Thoracic aorta (tissue), 2 donors: ENCODE measurements around the gene PIGC. TPM values are rescaled to one million over a fixed set of nuclear protein-coding genes. Genes with fewer than 3 reads are reported as not detected.
"Not testable (repeated sequence)": the region's sequence is repeated elsewhere in the genome, so short reads cannot be mapped to it uniquely, and the experiment has no call there.

Experiments
- ATAC-seq: fragments of 150-250 bp; one replicate; pipeline ENCODE4 v1.8.0; 2017; ENCODE audit warnings: low read depth; ENCODE audit not compliant: insufficient number of reproducible peaks, low FRiP score
- DNase-seq: peaks from one replicate; pipeline ENCODE4 v3.0.0-alpha.2; 2020; ENCODE audit warnings: low spot score
- H3K27ac ChIP-seq, 2 donors: fragments of 200-600 bp; sonication (generic); 1 replicate in 1 of 2; 2 replicates in 1 of 2; pipeline ENCODE4 v1.5.1; 2016; ENCODE audit warnings: mild to moderate bottlenecking in 2 of 2, moderate library complexity in 2 of 2
- H3K27me3 ChIP-seq: fragments of 200-600 bp; sonication (generic); replicated peaks from 2 replicates; pipeline ENCODE4 v1.6.0; 2016; ENCODE audit warnings: mild to moderate bottlenecking; ENCODE audit not compliant: insufficient read depth
- H3K36me3 ChIP-seq: fragments of 200-600 bp; sonication (generic); one replicate; pipeline ENCODE4 v1.5.1; 2016
- H3K4me1 ChIP-seq, 2 donors: fragments of 200-600 bp; sonication (generic); 1 replicate in 1 of 2; 2 replicates in 1 of 2; pipeline versions ENCODE4 v1.5.1 to v1.6.0; 2016; ENCODE audit warnings: low read depth in 2 of 2, mild to moderate bottlenecking in 1 of 2; ENCODE audit not compliant: control insufficient read depth in 1 of 2
- H3K4me3 ChIP-seq: fragments of 200-600 bp; sonication (generic); 2 replicates; pipeline ENCODE4 v1.5.1; 2016; ENCODE audit warnings: mild to moderate bottlenecking
- H3K9me3 ChIP-seq: fragments of 200-600 bp; sonication (generic); 2 replicates; pipeline ENCODE4 v1.5.1; 2016
- total RNA-seq, 2 donors: library from RNA; depleted of rRNA; stranded (reverse); fragments of >200 nt; gene quantifications; one replicate each; pipeline versions ENCODE4 v1.1.0 to v1.2.3, GENCODE V29; 2016
- TF ChIP-seq, protein P1 (sequence below): fragments of 200-600 bp; sonication (generic); IDR thresholded peaks from one replicate; pipeline ENCODE4 v1.5.1; 2019; ENCODE audit warnings: antibody characterized with exemption

The PIGC gene
- total RNA-seq, 2 donors from 2014 or later: 14.3 to 20.2 TPM

DNA sequence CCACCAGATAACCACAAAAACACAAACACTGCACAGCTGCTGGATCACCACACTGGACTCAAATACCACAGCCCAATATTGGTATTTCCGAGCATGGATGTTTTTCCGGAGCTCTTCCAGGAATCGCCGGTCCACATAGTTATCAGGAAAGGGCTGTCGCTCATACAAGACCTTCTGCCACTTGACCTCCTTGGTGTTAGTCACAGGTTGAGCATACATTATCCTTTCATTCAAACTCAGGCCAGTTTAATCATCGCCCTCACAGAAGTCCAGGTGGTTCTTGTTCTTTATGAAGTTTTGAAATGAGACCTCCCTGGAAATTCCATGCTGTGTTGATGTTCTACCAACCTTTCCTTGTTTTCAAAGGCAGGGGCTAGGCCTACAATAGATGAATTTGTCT is 1.5 kb downstream of the PIGC start:
- H3K9me3 ChIP-seq: no peaks in the 10 kb centered on the region
- H3K4me1 ChIP-seq: peaks cover 7 to 22% of the 10 kb centered on the region in 2 donors
- TF ChIP-seq, protein P1, sequence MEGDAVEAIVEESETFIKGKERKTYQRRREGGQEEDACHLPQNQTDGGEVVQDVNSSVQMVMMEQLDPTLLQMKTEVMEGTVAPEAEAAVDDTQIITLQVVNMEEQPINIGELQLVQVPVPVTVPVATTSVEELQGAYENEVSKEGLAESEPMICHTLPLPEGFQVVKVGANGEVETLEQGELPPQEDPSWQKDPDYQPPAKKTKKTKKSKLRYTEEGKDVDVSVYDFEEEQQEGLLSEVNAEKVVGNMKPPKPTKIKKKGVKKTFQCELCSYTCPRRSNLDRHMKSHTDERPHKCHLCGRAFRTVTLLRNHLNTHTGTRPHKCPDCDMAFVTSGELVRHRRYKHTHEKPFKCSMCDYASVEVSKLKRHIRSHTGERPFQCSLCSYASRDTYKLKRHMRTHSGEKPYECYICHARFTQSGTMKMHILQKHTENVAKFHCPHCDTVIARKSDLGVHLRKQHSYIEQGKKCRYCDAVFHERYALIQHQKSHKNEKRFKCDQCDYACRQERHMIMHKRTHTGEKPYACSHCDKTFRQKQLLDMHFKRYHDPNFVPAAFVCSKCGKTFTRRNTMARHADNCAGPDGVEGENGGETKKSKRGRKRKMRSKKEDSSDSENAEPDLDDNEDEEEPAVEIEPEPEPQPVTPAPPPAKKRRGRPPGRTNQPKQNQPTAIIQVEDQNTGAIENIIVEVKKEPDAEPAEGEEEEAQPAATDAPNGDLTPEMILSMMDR: no peak
- H3K36me3 ChIP-seq: peaks cover 5% of the 10 kb centered on the region
- H3K27ac ChIP-seq: no peak overlapping the region
- ATAC-seq: no peak
- no peaks in the 10 kb centered on the region for H3K27me3 ChIP-seq
- peak overlapping the region; percentile 95 for H3K4me3 ChIP-seq
- no peak for DNase-seq

DNA sequence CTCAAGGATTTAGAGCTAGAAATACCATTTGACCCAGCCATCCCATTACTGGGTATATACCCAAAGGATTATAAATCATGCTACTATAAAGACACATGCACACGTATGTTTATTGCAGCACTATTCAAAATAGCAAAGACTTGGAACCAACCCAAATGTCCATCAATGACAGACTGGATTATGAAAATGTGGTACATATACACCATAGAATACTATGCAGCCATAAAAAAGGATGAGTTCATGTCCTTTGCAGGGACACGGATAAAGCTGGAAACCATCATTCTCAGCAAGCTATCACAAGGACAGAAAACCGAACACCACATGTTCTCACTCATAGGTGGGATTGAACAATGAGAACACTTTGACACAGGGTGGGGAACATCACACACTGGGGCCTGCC is 6.7 kb downstream of the PIGC start:
- H3K4me3 ChIP-seq, ATAC-seq, DNase-seq, H3K9me3 ChIP-seq, H3K27me3 ChIP-seq, H3K27ac ChIP-seq, H3K36me3 ChIP-seq, H3K4me1 ChIP-seq: not testable (repeated sequence)

DNA sequence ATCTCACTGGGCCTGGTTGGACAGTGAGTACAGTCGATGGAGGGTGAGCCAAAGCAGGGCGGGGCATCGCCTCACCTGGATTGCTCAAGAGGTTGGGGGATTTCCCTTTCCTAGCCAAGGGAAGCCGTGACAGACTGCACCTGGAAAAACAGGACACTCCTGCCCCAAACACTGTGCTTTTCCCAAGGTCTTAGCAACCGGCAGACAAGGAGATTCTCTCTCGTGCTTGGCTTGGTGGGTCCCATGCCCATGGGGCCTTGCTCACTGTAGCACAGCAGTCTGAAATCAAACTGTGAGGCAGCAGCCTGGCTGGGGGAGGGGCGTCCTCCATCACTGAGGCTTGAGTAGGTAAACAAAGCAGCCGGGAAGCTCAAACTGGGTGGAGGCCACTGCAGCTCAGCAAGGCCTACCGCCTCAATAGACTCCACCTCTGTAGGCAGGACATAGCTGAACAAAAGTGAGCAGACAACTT is 12.1 kb downstream of the PIGC start:
- DNase-seq (no peak), ATAC-seq (no peak)
- no peaks in the 10 kb centered on the region for H3K4me1 ChIP-seq
- no peaks in the 10 kb centered on the region for H3K9me3 ChIP-seq
- TF ChIP-seq, protein P1: no peak
- no peak overlapping the region for H3K27ac ChIP-seq
- H3K27me3 ChIP-seq: no peaks in the 10 kb centered on the region
- no peaks in the 10 kb centered on the region for H3K36me3 ChIP-seq
- no peak overlapping the region for H3K4me3 ChIP-seq

DNA sequence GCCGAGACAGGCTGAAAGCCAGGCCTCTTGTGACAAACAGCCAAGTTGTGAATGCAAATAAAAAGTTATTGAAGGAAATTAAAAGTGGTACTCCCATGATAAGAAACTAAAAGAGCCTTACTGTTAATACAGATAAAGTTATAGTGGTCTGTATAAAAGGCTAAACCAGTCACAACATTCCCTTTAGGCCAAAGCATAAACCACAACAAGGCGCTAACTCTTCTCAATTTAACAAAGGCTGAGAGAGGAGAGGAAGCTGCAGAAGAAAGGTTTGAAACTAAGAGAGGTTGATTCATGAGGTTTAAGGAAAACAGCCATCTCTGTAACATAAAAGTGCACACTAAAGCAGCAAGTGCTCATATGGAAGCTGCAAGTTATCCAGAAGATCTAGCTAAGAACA is 12.7 kb downstream of the PIGC start:
- DNase-seq (no peak), ATAC-seq (no peak)
- no peaks in the 10 kb centered on the region for H3K9me3 ChIP-seq
- H3K27me3 ChIP-seq: no peaks in the 10 kb centered on the region
- H3K27ac ChIP-seq: no peak overlapping the region
- TF ChIP-seq, protein P1: no peak
- no peak overlapping the region for H3K4me3 ChIP-seq
- no peaks in the 10 kb centered on the region for H3K36me3 ChIP-seq
- H3K4me1 ChIP-seq: no peaks in the 10 kb centered on the region

DNA sequence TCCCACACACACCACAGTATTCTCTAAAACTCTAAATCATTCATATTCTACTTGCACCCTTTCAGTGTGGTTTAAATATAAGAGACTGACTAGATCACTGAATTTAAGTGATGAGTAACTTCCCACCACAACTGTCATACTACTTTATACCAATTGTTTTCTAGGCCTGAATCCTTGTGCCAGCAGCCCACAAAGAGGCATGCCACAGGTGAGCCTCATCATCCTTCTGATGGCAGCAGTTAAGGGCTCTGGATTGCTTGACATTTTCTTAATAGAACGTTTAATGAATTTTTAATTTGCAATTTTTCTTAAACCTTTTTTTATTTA is 13.8 kb downstream of the PIGC start:
- DNase-seq (no peak), ATAC-seq (no peak)
- no peaks in the 10 kb centered on the region for H3K4me1 ChIP-seq
- H3K4me3 ChIP-seq: no peak overlapping the region
- no peaks in the 10 kb centered on the region for H3K36me3 ChIP-seq
- H3K9me3 ChIP-seq: no peaks in the 10 kb centered on the region
- no peaks in the 10 kb centered on the region for H3K27me3 ChIP-seq
- TF ChIP-seq, protein P1: no peak
- H3K27ac ChIP-seq: no peak overlapping the region

DNA sequence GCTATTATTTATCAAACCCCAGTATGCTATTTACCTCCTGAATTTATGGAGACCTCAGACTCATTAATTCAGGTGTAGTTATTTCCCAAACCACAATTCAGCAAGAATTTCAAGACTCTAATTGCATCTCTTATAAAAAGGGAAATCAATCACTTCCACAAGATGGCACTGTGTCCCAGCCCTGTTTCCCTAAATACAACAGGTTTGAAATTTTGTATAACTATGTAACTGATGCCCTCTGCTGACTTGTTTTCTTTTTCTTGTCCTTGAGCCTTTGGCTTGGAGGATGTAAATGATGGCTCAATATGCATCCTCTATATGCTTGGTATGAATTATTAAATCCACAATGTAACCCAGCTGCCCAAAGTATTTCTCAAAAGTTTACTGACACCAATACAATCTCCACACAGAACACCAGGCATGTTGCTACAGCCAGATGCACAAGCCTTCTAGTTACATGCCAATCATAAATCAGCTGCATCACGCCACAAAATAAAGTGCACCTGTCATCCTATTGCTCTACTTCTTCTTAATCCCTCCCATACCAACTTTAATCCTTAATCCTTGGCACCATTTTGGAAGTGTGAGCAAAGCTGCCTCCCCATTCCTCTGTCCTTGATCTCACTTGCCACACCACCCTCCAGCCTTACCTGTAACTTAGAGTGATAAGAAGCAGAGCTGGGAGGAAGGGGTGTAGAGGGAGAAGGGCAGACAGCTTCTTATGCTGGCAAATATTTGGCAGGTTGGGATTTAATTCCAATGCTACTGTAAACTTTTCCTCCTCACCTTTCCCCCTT is 14.3 kb downstream of the PIGC start:
- no peak overlapping the region for H3K27ac ChIP-seq
- no peaks in the 10 kb centered on the region for H3K4me1 ChIP-seq
- no peaks in the 10 kb centered on the region for H3K27me3 ChIP-seq
- H3K36me3 ChIP-seq: no peaks in the 10 kb centered on the region
- no peaks in the 10 kb centered on the region for H3K9me3 ChIP-seq
- TF ChIP-seq, protein P1: peak; percentile 54
- ATAC-seq (no peak), DNase-seq (no peak)
- no peak overlapping the region for H3K4me3 ChIP-seq
